ENCODE measurements around the gene ZNF787. TPM values are rescaled to one million over a fixed set of nuclear protein-coding genes. Genes with fewer than 3 reads are reported as not detected.
A peak's percentile ranks its signal among the peaks of the same experiment; 100 is the strongest.

Gene ZNF787
- total RNA-seq, 4 donors from 2014 or later = 24.9 to 53.1 (median 27.4) TPM

DNA sequence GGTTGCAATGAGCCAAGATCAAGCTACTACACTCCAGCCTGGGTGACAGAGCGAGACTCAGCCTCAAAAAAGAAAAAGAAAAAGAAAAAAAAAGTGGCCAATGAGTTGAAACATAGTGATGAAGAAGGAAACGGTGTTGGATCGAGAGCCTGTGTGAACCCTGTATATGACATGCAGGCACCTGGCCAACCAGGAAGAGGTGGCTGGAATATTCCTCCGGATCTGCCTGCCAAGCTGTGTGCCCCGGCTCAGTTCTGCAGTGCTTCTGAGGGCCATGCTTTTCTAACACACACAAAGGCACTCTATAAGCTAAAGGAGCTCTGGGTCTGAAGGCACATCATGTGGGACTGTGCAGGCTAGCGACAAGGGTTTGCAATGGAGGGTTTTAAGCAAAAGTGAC is 16.3 kb upstream of the ZNF787 start:
- no peak overlapping the region for H3K4me3 ChIP-seq

DNA sequence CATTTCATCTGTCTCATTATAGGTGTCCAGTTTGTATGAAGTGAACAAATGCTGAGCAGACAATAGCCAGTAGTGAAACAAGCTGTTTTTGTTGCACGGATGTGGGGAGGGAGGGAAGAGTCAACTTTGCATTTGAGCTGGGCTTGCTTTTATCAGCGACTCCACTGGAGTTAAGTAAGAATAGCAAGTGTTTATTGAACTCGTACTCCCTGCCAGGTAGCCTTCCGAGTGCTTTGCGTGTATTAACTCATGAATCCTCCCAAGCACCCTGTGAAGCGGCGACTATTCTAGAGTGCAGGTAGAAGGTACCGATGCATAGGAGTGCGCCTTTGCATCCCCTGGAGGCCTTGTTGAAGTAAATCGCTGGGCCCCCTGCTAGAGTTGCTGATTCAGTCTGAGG is 15.3 kb upstream of the ZNF787 start:
- no peak for DNase-seq
- peaks cover 0 to 41% (median 14%) of the 10 kb centered on the region in 4 donors for H3K4me1 ChIP-seq
- no peaks in the 10 kb centered on the region for H3K27me3 ChIP-seq
- TF ChIP-seq POLR2A (IDR thresholded peaks at IDR 0.05) (no peak), POLR2AphosphoS5 (IDR thresholded peaks at IDR 0.05) (no peak), EP300 (IDR thresholded peaks at IDR 0.05; ENCODE audit: low read depth) (no peak)
- TF ChIP-seq, protein P1, sequence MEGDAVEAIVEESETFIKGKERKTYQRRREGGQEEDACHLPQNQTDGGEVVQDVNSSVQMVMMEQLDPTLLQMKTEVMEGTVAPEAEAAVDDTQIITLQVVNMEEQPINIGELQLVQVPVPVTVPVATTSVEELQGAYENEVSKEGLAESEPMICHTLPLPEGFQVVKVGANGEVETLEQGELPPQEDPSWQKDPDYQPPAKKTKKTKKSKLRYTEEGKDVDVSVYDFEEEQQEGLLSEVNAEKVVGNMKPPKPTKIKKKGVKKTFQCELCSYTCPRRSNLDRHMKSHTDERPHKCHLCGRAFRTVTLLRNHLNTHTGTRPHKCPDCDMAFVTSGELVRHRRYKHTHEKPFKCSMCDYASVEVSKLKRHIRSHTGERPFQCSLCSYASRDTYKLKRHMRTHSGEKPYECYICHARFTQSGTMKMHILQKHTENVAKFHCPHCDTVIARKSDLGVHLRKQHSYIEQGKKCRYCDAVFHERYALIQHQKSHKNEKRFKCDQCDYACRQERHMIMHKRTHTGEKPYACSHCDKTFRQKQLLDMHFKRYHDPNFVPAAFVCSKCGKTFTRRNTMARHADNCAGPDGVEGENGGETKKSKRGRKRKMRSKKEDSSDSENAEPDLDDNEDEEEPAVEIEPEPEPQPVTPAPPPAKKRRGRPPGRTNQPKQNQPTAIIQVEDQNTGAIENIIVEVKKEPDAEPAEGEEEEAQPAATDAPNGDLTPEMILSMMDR (IDR thresholded peaks at IDR 0.05) = no peak
- intact Hi-C loops (cut with DNase I; ENCODE audit: low total_unique reads) (no loop called here), in situ Hi-C loops (cut with MboI; ENCODE audit: low pct_ligation_motif_present in 1 of 4, low pct_unique_long_range_greater_than_20kb in 1 of 4, low sequenced_read_pairs in 3 of 4) (no loop called here)
- no peaks in the 10 kb centered on the region for H3K36me3 ChIP-seq
- no peak overlapping the region for H3K4me3 ChIP-seq
- no peak overlapping the region for H3K27ac ChIP-seq
- H3K9me3 ChIP-seq = no peaks in the 10 kb centered on the region
- WGBS, 2 donors (ENCODE audit: low coverage in 1 of 2) = 60 to 87% methylated on average over 2 to 10 of the region's 10 CpGs

More for the DNA sequence above, 16.3 kb upstream of the ZNF787 start:
- Histone ChIP-seq H3K27ac (peak overlapping the region; percentile 72 to 81 (median 76)), H3K4me1 (peaks cover 0 to 50% (median 22%) of the 10 kb centered on the region in 4 donors), H3K36me3 (no peaks in the 10 kb centered on the region), H3K27me3 (no peaks in the 10 kb centered on the region), H3K9me3 (no peaks in the 10 kb centered on the region)
- in situ Hi-C loops (cut with MboI; ENCODE audit: low pct_ligation_motif_present in 1 of 4, low pct_unique_long_range_greater_than_20kb in 1 of 4, low sequenced_read_pairs in 3 of 4) (no loop called here), intact Hi-C loops (cut with DNase I; ENCODE audit: low total_unique reads) (no loop called here)
- TF ChIP-seq POLR2AphosphoS5 (IDR thresholded peaks at IDR 0.05) = no peak
- TF ChIP-seq, protein P1 (IDR thresholded peaks at IDR 0.05) = no peak
- no peak for TF ChIP-seq POLR2A (IDR thresholded peaks at IDR 0.05)
- no peak for TF ChIP-seq EP300 (IDR thresholded peaks at IDR 0.05; ENCODE audit: low read depth)
- peak; percentile 88 for DNase-seq
- WGBS, 2 donors (ENCODE audit: low coverage in 1 of 2) = 53% methylated on average over 6 of the region's 6 CpGs; no CpG with 5 or more reads in 1 of the 2 donors

- H3K4me3 ChIP-seq = no peak overlapping the region
- no peaks in the 10 kb centered on the region for H3K9me3 ChIP-seq
- peak overlapping the region in 3 of 4 donors; percentile 33 to 47 (median 37) for H3K27ac ChIP-seq
- H3K36me3 ChIP-seq = no peaks in the 10 kb centered on the region
- in situ Hi-C loops (cut with MboI; ENCODE audit: low pct_ligation_motif_present in 1 of 4, low pct_unique_long_range_greater_than_20kb in 1 of 4, low sequenced_read_pairs in 3 of 4) (no loop called here), intact Hi-C loops (cut with DNase I; ENCODE audit: low total_unique reads) (no loop called here)
- H3K27me3 ChIP-seq = no peaks in the 10 kb centered on the region
- 0 to 36% methylated on average over 1 to 5 of the region's 5 CpGs for WGBS, 2 donors (ENCODE audit: low coverage in 1 of 2)
- no peak for DNase-seq
- H3K4me1 ChIP-seq = peaks cover 0 to 33% (median 11%) of the 10 kb centered on the region in 4 donors
- TF ChIP-seq, protein P1 (IDR thresholded peaks at IDR 0.05) = no peak
- TF ChIP-seq POLR2AphosphoS5 (IDR thresholded peaks at IDR 0.05) = no peak
Observed at GRCh38 chr19:56134654-56134921, 13.5 kb upstream of the ZNF787 start.

DNA sequence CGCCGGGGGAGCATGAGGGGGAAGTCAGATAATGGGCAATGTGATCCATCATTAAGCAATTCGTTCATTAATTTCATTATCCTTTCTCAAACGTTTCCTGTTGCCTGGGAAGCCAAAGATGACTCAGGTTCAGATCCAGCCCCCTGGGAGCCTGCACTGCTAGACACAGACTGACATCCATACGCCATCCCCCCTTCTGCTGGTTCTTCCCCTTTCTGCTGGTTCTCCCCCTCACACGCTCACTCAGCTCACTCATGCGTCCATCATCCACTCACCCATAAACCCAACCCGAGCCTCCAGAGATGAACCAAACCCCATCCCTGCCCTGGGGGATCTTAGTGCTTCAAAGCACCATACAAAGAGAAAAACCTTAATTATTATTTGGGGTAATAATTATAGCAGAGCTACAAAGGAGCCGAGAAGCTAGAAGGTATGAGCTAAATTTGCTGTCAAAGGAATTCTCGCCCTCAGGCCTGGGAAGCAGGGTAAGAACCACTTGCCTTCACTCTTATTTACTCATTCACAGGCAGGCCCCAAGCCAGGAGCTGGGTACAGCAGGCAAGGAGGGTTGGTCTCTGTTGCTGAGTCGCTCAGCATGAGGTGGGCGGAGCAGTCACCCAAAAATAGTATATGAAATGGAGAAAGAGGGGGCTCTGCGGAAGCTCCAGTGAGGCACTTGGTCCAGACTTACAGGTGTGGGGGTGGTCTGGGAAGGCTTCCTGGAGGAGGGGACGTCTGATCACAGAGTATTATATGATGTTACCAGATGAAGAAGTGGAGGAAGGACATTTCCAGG is 13.0 kb upstream of the ZNF787 start:
- Histone ChIP-seq H3K36me3 (no peaks in the 10 kb centered on the region), H3K4me3 (no peak overlapping the region), H3K27me3 (no peaks in the 10 kb centered on the region), H3K4me1 (peaks cover 0 to 32% (median 11%) of the 10 kb centered on the region in 4 donors), H3K27ac (peak overlapping the region in 3 of 4 donors; percentile 13 to 47 (median 37)), H3K9me3 (no peaks in the 10 kb centered on the region)
- in situ Hi-C loops (cut with MboI; ENCODE audit: low pct_ligation_motif_present in 1 of 4, low pct_unique_long_range_greater_than_20kb in 1 of 4, low sequenced_read_pairs in 3 of 4) = no loop called here
- intact Hi-C loops (cut with DNase I; ENCODE audit: low total_unique reads) = no loop called here
- DNase-seq = no peak
- TF ChIP-seq, protein P1 (IDR thresholded peaks at IDR 0.05) = no peak
- no peak for TF ChIP-seq POLR2A (IDR thresholded peaks at IDR 0.05)
- no peak for TF ChIP-seq EP300 (IDR thresholded peaks at IDR 0.05; ENCODE audit: low read depth)
- no peak for TF ChIP-seq POLR2AphosphoS5 (IDR thresholded peaks at IDR 0.05)
- WGBS, 2 donors (ENCODE audit: low coverage in 1 of 2) = 58 to 77% methylated on average over 10 to 14 of the region's 14 CpGs
